ENCODE data around the gene HBEGF. TPM values are rescaled to one million over a fixed set of nuclear protein-coding genes. Genes with fewer than 3 reads are reported as not detected.

Gene HBEGF
- total and polyA plus RNA-seq, 4 donors, result 0.60 to 1.0 (median 0.78) TPM

- DNase-seq (ENCODE audit: low spot score), result no peak
- Histone ChIP-seq H3K36me3 (ENCODE audit: control insufficient read depth in 4 of 4, insufficient read depth in 3 of 4, low read depth in 1 of 4, low read length in 3 of 4) (no peaks in the 10 kb centered on the region), H3K4me1 (ENCODE audit: control insufficient read depth in 4 of 4, insufficient read depth in 4 of 4, low read length in 3 of 4) (peaks cover 0 to 6% (median 2%) of the 10 kb centered on the region in 4 donors), H3K9ac (ENCODE audit: low read depth in 1 of 2, low read length in 2 of 2) (no peak overlapping the region), H3K4me3 (ENCODE audit: low read depth in 1 of 3, low read length in 3 of 3) (no peak overlapping the region), H3K27me3 (ENCODE audit: control insufficient read depth in 4 of 4, insufficient read depth in 4 of 4, low read length in 3 of 4) (no peaks in the 10 kb centered on the region), H3K27ac (ENCODE audit: low read depth in 1 of 2, low read length in 2 of 2) (no peak overlapping the region), H3K9me3 (ENCODE audit: control insufficient read depth in 4 of 4, low read length in 3 of 4) (no peaks in the 10 kb centered on the region)
- TF ChIP-seq FOXA1 (IDR thresholded peaks at IDR 0.05), result no peak
- TF ChIP-seq YY1 (IDR thresholded peaks at IDR 0.05), result no peak
- no peak for TF ChIP-seq RAD21 (IDR thresholded peaks at IDR 0.05)
- no peak for TF ChIP-seq RXRA (IDR thresholded peaks at IDR 0.05)
- TF ChIP-seq TAF1 (conservative IDR thresholded peaks at IDR 0.05), result no peak
- TF ChIP-seq HNF4G (IDR thresholded peaks at IDR 0.05), result no peak
- no peak for TF ChIP-seq HNF4A (conservative IDR thresholded peaks at IDR 0.05)
- TF ChIP-seq REST (IDR thresholded peaks at IDR 0.05), result no peak
- no peak for TF ChIP-seq GABPA (IDR thresholded peaks at IDR 0.05 in 1 of 2, conservative IDR thresholded peaks at IDR 0.05 in 1 of 2)
- 33% methylated on average over 10 of the region's 10 CpGs for WGBS
Observed at GRCh38 chr5:140356853-140357725, 10.7 kb upstream of the HBEGF start.

GRCh38 chr5:140355546-140355945 is 9.1 kb upstream of the HBEGF start:
- H3K27ac ChIP-seq (ENCODE audit: low read depth in 1 of 2, low read length in 2 of 2), result no peak overlapping the region
- DNase-seq (ENCODE audit: low spot score), result no peak

More at GRCh38 chr5:140355546-140355945, 9.1 kb upstream of the HBEGF start:
- Histone ChIP-seq H3K4me1 (ENCODE audit: control insufficient read depth in 4 of 4, insufficient read depth in 4 of 4, low read length in 3 of 4) (peaks cover 0 to 8% (median 5%) of the 10 kb centered on the region in 4 donors), H3K27me3 (ENCODE audit: control insufficient read depth in 4 of 4, insufficient read depth in 4 of 4, low read length in 3 of 4) (no peaks in the 10 kb centered on the region), H3K9me3 (ENCODE audit: control insufficient read depth in 4 of 4, low read length in 3 of 4) (no peaks in the 10 kb centered on the region), H3K36me3 (ENCODE audit: control insufficient read depth in 4 of 4, insufficient read depth in 3 of 4, low read depth in 1 of 4, low read length in 3 of 4) (no peaks in the 10 kb centered on the region), H3K4me3 (ENCODE audit: low read depth in 1 of 3, low read length in 3 of 3) (no peak overlapping the region), H3K9ac (ENCODE audit: low read depth in 1 of 2, low read length in 2 of 2) (no peak overlapping the region)
- TF ChIP-seq FOXA1 (IDR thresholded peaks at IDR 0.05) (no peak), RXRA (IDR thresholded peaks at IDR 0.05) (no peak), MAX (IDR thresholded peaks at IDR 0.05) (no peak), ATF3 (IDR thresholded peaks at IDR 0.05) (no peak), JUND (IDR thresholded peaks at IDR 0.05) (no peak), GABPA (IDR thresholded peaks at IDR 0.05 in 1 of 2, conservative IDR thresholded peaks at IDR 0.05 in 1 of 2) (no peak), ZBTB33 (IDR thresholded peaks at IDR 0.05) (no peak)
- 78% methylated on average over 7 of the region's 7 CpGs for WGBS

All from liver (tissue), 9 donors.